ENCODE results near the gene CREB1.

GRCh38 chr2:207487650-207488311 lies 42.0 kb upstream of the CREB1 start:
- no peak for TF ChIP-seq CTCF (IDR thresholded peaks at IDR 0.05; ENCODE audit: extremely low read depth in 1 of 2, insufficient read depth in 1 of 2, low read depth in 1 of 2, low read length in 2 of 2)
- TF ChIP-seq MAX (IDR thresholded peaks at IDR 0.05; ENCODE audit: insufficient read depth, insufficient read length) = no peak
- TF ChIP-seq EZH2 (IDR thresholded peaks at IDR 0.05; ENCODE audit: borderline replicate concordance, low read depth, low read length, severe bottlenecking) = no peak
